Measurements from ENCODE around the gene BRD2. TPM values are rescaled to one million over a fixed set of nuclear protein-coding genes. Genes with fewer than 3 reads are reported as not detected.

BRD2 gene
- total RNA-seq, 4 donors from 2014 or later, result 107 to 154 (median 124) TPM

GRCh38 chr6:33029328-33030184 is 61.2 kb downstream of the BRD2 start:
- H3K27me3 ChIP-seq, result peaks cover 20% of the 10 kb centered on the region
- H3K9me3 ChIP-seq, result peaks cover 0 to 3% (median 0%) of the 10 kb centered on the region in 3 donors
- H3K36me3 ChIP-seq, result no peaks in the 10 kb centered on the region
- 46 to 47% methylated on average over 5 to 6 of the region's 6 CpGs for WGBS, 2 donors (ENCODE audit: low coverage in 1 of 2)
- H3K4me3 ChIP-seq, result no peak overlapping the region
- no peaks in the 10 kb centered on the region for H3K4me1 ChIP-seq
- H3K27ac ChIP-seq, result peak overlapping the region; percentile 57 to 73 (median 62)
- peak; percentile 87 for ATAC-seq
- no peak for TF ChIP-seq EP300 (IDR thresholded peaks at IDR 0.05)
- TF ChIP-seq POLR2A (IDR thresholded peaks at IDR 0.05), result no peak
- TF ChIP-seq CTCF (IDR thresholded peaks at IDR 0.05), result no peak
- TF ChIP-seq POLR2AphosphoS5 (IDR thresholded peaks at IDR 0.05), result no peak

GRCh38 chr6:33030245-33030644 is 61.9 kb downstream of the BRD2 start:
- H3K27me3 ChIP-seq, result peaks cover 25% of the 10 kb centered on the region
- no peak overlapping the region for H3K4me3 ChIP-seq
- no peak for ATAC-seq
- peaks cover 0 to 6% (median 0%) of the 10 kb centered on the region in 3 donors for H3K9me3 ChIP-seq
- H3K4me1 ChIP-seq, result no peaks in the 10 kb centered on the region
- peak overlapping the region in 3 of 4 donors; percentile 57 to 73 (median 61) for H3K27ac ChIP-seq
- no peaks in the 10 kb centered on the region for H3K36me3 ChIP-seq
- 38 to 49% methylated on average over 2 to 3 of the region's 3 CpGs for WGBS, 2 donors (ENCODE audit: low coverage in 1 of 2)
- no peak for TF ChIP-seq POLR2AphosphoS5 (IDR thresholded peaks at IDR 0.05)

Other genes starting within 250 kb of the BRD2 start
- 1 to 10 TPM in 1 of 4 donors, under 1 TPM in 1, not detected in 2; 0.40 to 1.8 TPM for gene HLA-DQA2, start 227.2 kb upstream of the BRD2 start, total RNA-seq
- 1 to 10 TPM in 1 of 4 donors, under 1 TPM in 1, not detected in 2; 0.54 to 1.1 TPM for gene HLA-DQB2, start 205.1 kb upstream of the BRD2 start, total RNA-seq
- under 1 TPM in 2 of 4 donors, not detected in 2; 0.37 to 0.40 TPM for gene HLA-DOB, start 151.6 kb upstream of the BRD2 start, total RNA-seq
- gene TAP2, start 129.9 kb upstream of the BRD2 start, total RNA-seq, result 10 to 100 TPM in 3 of 4 donors, 1 to 10 TPM in 1; 6.9 to 16.0 (median 11.1) TPM
- gene PSMB8, start 124.5 kb upstream of the BRD2 start, total RNA-seq, result 10 to 100 TPM; 20.2 to 49.9 (median 36.7) TPM
- 10 to 100 TPM; 24.6 to 41.8 (median 26.5) TPM for gene TAP1, start 114.9 kb upstream of the BRD2 start, total RNA-seq
- gene PSMB9, start 114.4 kb upstream of the BRD2 start, total RNA-seq, result 10 to 100 TPM; 12.9 to 19.7 (median 15.8) TPM
- 10 to 100 TPM in 2 of 4 donors, 1 to 10 TPM in 2; 7.3 to 26.0 (median 11.6) TPM for gene HLA-DMB, start 27.6 kb upstream of the BRD2 start, total RNA-seq
- gene HLA-DMA, start 15.5 kb upstream of the BRD2 start, total RNA-seq, result 10 to 100 TPM in 2 of 4 donors, 1 to 10 TPM in 2; 5.8 to 43.8 (median 15.8) TPM
- 1 to 10 TPM; 1.1 to 4.4 (median 1.8) TPM for gene HLA-DOA, start 41.0 kb downstream of the BRD2 start, total RNA-seq
- gene HLA-DPA1, start 105.1 kb downstream of the BRD2 start, total RNA-seq, result 100 to 1,000 TPM in 1 of 4 donors, 10 to 100 TPM in 3; 20.2 to 125 (median 45.4) TPM
- gene HLA-DPB1, start 107.4 kb downstream of the BRD2 start, total RNA-seq, result 10 to 100 TPM; 32.1 to 86.3 (median 66.9) TPM
- gene COL11A2, start 223.9 kb downstream of the BRD2 start, total RNA-seq, result 1 to 10 TPM in 1 of 4 donors, under 1 TPM in 3; 0.35 to 1.4 (median 0.45) TPM
- 10 to 100 TPM; 20.0 to 38.8 (median 28.9) TPM for gene RXRB, start 232.1 kb downstream of the BRD2 start, total RNA-seq
- 10 to 100 TPM; 54.6 to 79.9 (median 66.4) TPM for gene SLC39A7, start 232.3 kb downstream of the BRD2 start, total RNA-seq
- gene HSD17B8, start 236.1 kb downstream of the BRD2 start, total RNA-seq, result 10 to 100 TPM in 3 of 4 donors, 1 to 10 TPM in 1; 2.2 to 16.1 (median 12.2) TPM
- gene RING1, start 239.9 kb downstream of the BRD2 start, total RNA-seq, result 10 to 100 TPM; 12.5 to 23.8 (median 17.7) TPM